Esophagus squamous epithelium (tissue), 4 donors: ENCODE measurements around the gene CDKAL1.

ENCODE experiments used
- CTCF ChIP-seq, 6 experiments: fragments of 450-650 bp in 4 of 6; fragments of 200-600 bp in 2 of 6; sonication (generic) in 2 of 6; IDR thresholded peaks; one replicate each; pipeline ENCODE4 v1.5.1; 2016 to 2019; ENCODE audit warnings: antibody characterized with exemption in 6 of 6, mild to moderate bottlenecking in 4 of 6, moderate library complexity in 4 of 6
- POLR2A ChIP-seq, 4 donors: fragments of 450-650 bp; IDR thresholded peaks; one replicate each; pipeline ENCODE4 v1.6.1; 2017; ENCODE audit warnings: antibody characterized with exemption in 4 of 4, mild to moderate bottlenecking in 4 of 4, moderate library complexity in 3 of 4

GRCh38 chr6:20490591-20490990 lies 43.7 kb upstream of the CDKAL1 start:
- TF ChIP-seq CTCF (IDR thresholded peaks at IDR 0.05) (no peak), POLR2A (IDR thresholded peaks at IDR 0.05) (no peak)
